Choroid plexus epithelial cell (primary cell): ENCODE data around the gene SULT1A4.
"Not testable (repeated sequence)": the region's sequence is repeated elsewhere in the genome, so short reads cannot be mapped to it uniquely, and the experiment has no call there.

Experiments
- DNase-seq: peaks from one replicate; pipeline ENCODE4 v3.0.0-alpha.2; 2010; ENCODE audit warnings: low read depth
- H3K4me3 ChIP-seq: 2 replicates; pipeline ENCODE4 v1.5.1; 2011; ENCODE audit warnings: low read depth, mild to moderate bottlenecking, control low read depth, low read length, moderate library complexity

SULT1A4 gene

GRCh38 chr16:29459706-29460646, at the start of gene SULT1A4:
Gene SULT1A4 (plus strand): TSS chr16:29459913. CDS start chr16:29461386, 1,473 bp downstream.
- H3K4me3 ChIP-seq, DNase-seq: not testable (repeated sequence)

- H3K4me3 ChIP-seq, DNase-seq: not testable (repeated sequence)
Measured at GRCh38 chr16:29423587-29423986, 36.1 kb upstream of the SULT1A4 start.

GRCh38 chr16:29425390-29425789, 34.3 kb upstream of the SULT1A4 start:
- not testable (repeated sequence) for H3K4me3 ChIP-seq, DNase-seq

- DNase-seq, H3K4me3 ChIP-seq: not testable (repeated sequence)
Measured at GRCh38 chr16:29453754-29454153, 6.0 kb upstream of the SULT1A4 start.

- not testable (repeated sequence) for H3K4me3 ChIP-seq, DNase-seq
Measured at GRCh38 chr16:29454269-29454668, 5.4 kb upstream of the SULT1A4 start, which contains the start of the genes BOLA2 and SLX1B. Gene BOLA2 (minus strand): TSS chr16:29454351. CDS start chr16:29454253, 98 bp downstream. Gene SLX1B (plus strand): TSS chr16:29454533.

GRCh38 chr16:29454828-29455227, 4.9 kb upstream of the SULT1A4 start:
- not testable (repeated sequence) for DNase-seq, H3K4me3 ChIP-seq

- not testable (repeated sequence) for DNase-seq
Measured at GRCh38 chr16:29457660-29458059, 2.1 kb upstream of the SULT1A4 start.

GRCh38 chr16:29460647-29461030, 926 bp downstream of the SULT1A4 start:
- H3K4me3 ChIP-seq, DNase-seq: not testable (repeated sequence)

More at GRCh38 chr16:29457660-29458059, 2.1 kb upstream of the SULT1A4 start:
- not testable (repeated sequence) for H3K4me3 ChIP-seq

GRCh38 chr16:29465985-29466824, 6.5 kb downstream of the SULT1A4 start:
- not testable (repeated sequence) for H3K4me3 ChIP-seq, DNase-seq

GRCh38 chr16:29466904-29467303, 7.2 kb downstream of the SULT1A4 start:
- not testable (repeated sequence) for H3K4me3 ChIP-seq, DNase-seq

GRCh38 chr16:29467654-29468366, 8.1 kb downstream of the SULT1A4 start:
- not testable (repeated sequence) for DNase-seq, H3K4me3 ChIP-seq

GRCh38 chr16:29469660-29470059, 9.9 kb downstream of the SULT1A4 start:
- not testable (repeated sequence) for DNase-seq, H3K4me3 ChIP-seq

- H3K4me3 ChIP-seq, DNase-seq: not testable (repeated sequence)
Measured at GRCh38 chr16:29472065-29472464, 12.4 kb downstream of the SULT1A4 start.

- not testable (repeated sequence) for H3K4me3 ChIP-seq, DNase-seq
Measured at GRCh38 chr16:29482276-29482675, 22.6 kb downstream of the SULT1A4 start.

- not testable (repeated sequence) for DNase-seq, H3K4me3 ChIP-seq
Measured at GRCh38 chr16:29506308-29506707, 46.6 kb downstream of the SULT1A4 start, which contains the start of gene NPIPB12. Gene NPIPB12 (minus strand): TSS chr16:29506408.
